Caco-2 (cell line): ENCODE measurements around the gene TIGD1. TPM values are rescaled to one million over a fixed set of nuclear protein-coding genes. Genes with fewer than 3 reads are reported as not detected.

Experiments
- BruUV-seq: library from RNA; stranded (reverse); fragments of 400-500 nt; replicated peaks from 2 replicates; lab custom pipeline; 2021; lab: Mats Ljungman, UMichigan
- CTCF ChIA-PET: fragments of 300-600 bp; sonication (Branson Sonifier 250); formaldehyde crosslinking; loops from one replicate; lab custom pipeline; 2022; ENCODE audit warnings: antibody characterized with exemption; lab: Charles Lee
- POLR2A ChIA-PET: fragments of 300-600 bp; sonication (Branson Sonifier 250); formaldehyde crosslinking; loops from one replicate; lab custom pipeline; 2022; ENCODE audit warnings: antibody characterized with exemption; lab: Charles Lee
- DNase-seq, 2 experiments: peaks; one replicate each; pipeline versions ENCODE4 v3.0.0 to v3.0.0-alpha.2; 2020 to 2022
- H3K27me3 ChIP-seq: replicated peaks from 2 replicates; pipeline ENCODE4 v1.6.0; 2011; ENCODE audit warnings: low read length; ENCODE audit not compliant: control insufficient read depth, insufficient read depth
- H3K36me3 ChIP-seq: 2 replicates; pipeline ENCODE4 v1.5.1; 2011; ENCODE audit warnings: low read length; ENCODE audit not compliant: control insufficient read depth, insufficient read depth
- H3K4me1 ChIP-seq: fragments of 250-450 bp; sonication (Bioruptor Pico); 2 replicates; pipeline ENCODE4 v1.5.1; 2020; ENCODE audit warnings: mild to moderate bottlenecking
- H3K4me3 ChIP-seq: 2 replicates; pipeline ENCODE4 v1.5.1; 2011; ENCODE audit warnings: low read depth, mild to moderate bottlenecking, control low read depth, low read length
- H3K9me3 ChIP-seq: fragments of 250-450 bp; sonication (Bioruptor Pico); 2 replicates; pipeline ENCODE4 v1.5.1; 2020; ENCODE audit warnings: mild to moderate bottlenecking, moderate library complexity
- H3K27ac Mint-ChIP-seq: one replicate; pipeline ENCODE4 v1.8.0; 2022; ENCODE audit warnings: mixed read lengths; ENCODE audit not compliant: unreplicated experiment
- H3K27me3 Mint-ChIP-seq: one replicate; pipeline ENCODE4 v1.8.0; 2022; ENCODE audit warnings: mixed read lengths; ENCODE audit not compliant: insufficient read depth, unreplicated experiment
- H3K36me3 Mint-ChIP-seq: one replicate; pipeline ENCODE4 v1.8.0; 2022; ENCODE audit warnings: mild to moderate bottlenecking, mixed read lengths; ENCODE audit not compliant: insufficient read depth, unreplicated experiment
- H3K4me1 Mint-ChIP-seq: one replicate; pipeline ENCODE4 v1.8.0; 2022; ENCODE audit warnings: low read depth, mixed read lengths; ENCODE audit not compliant: unreplicated experiment
- H3K4me3 Mint-ChIP-seq: one replicate; pipeline ENCODE4 v1.8.0; 2022; ENCODE audit warnings: mild to moderate bottlenecking, moderate library complexity, mixed read lengths; ENCODE audit not compliant: unreplicated experiment
- H3K9me3 Mint-ChIP-seq: one replicate; pipeline ENCODE4 v1.8.0; 2022; ENCODE audit warnings: mixed read lengths; ENCODE audit not compliant: unreplicated experiment
- CTCF ChIP-seq, 2 experiments: fragments of 200-600 bp in 1 of 2; IDR thresholded peaks; 1 replicate in 1 of 2; 2 replicates in 1 of 2; pipeline versions ENCODE4 v1.5.1 to v1.8.0; 2011 to 2022; ENCODE audit warnings: antibody characterized with exemption in 1 of 2, control low read depth in 1 of 2, inconsistent platforms in 1 of 2, low read depth in 1 of 2, low read length in 1 of 2, mild to moderate bottlenecking in 1 of 2, moderate library complexity in 1 of 2; ENCODE audit not compliant: insufficient read depth in 1 of 2, severe bottlenecking in 1 of 2, unreplicated experiment in 1 of 2
- intact Hi-C: fragments of 100-400 bp; cut with micrococcal nuclease; formaldehyde crosslinking; loops from one replicate; pipeline ENCODE4 v1.10.0; 2022; ENCODE audit not compliant: unreplicated experiment
- total RNA-seq: library from RNA; stranded (reverse); gene quantifications from 2 replicates; pipeline ENCODE4 v1.2.3, GENCODE V29; 2022

Gene TIGD1
- total RNA-seq, 1 experiment from 2014 or later, result 4.4 TPM

GRCh38 chr2:232504438-232504837, 45.9 kb downstream of the TIGD1 start:
- H3K4me3 Mint-ChIP-seq, result no peak overlapping the region
- ChIA-PET POLR2A (no interaction called here), CTCF (no interaction called here)
- no peaks in the 10 kb centered on the region for H3K36me3 ChIP-seq
- H3K4me1 Mint-ChIP-seq, result no peaks in the 10 kb centered on the region
- no peak overlapping the region for H3K27ac Mint-ChIP-seq
- no peak for DNase-seq
- no TSS peak for BruUV-seq
- H3K27me3 Mint-ChIP-seq, result no peaks in the 10 kb centered on the region
- H3K27me3 ChIP-seq, result no peaks in the 10 kb centered on the region
- H3K4me1 ChIP-seq, result no peaks in the 10 kb centered on the region
- no peak for TF ChIP-seq CTCF (IDR thresholded peaks at IDR 0.05; ENCODE audit: insufficient read depth in 1 of 2, low read depth in 1 of 2, low read length in 1 of 2, severe bottlenecking in 1 of 2, unreplicated experiment in 1 of 2)
- no peaks in the 10 kb centered on the region for H3K9me3 ChIP-seq
- H3K9me3 Mint-ChIP-seq, result no peaks in the 10 kb centered on the region
- no peak overlapping the region for H3K4me3 ChIP-seq
- intact Hi-C loops, result no loop called here
- H3K36me3 Mint-ChIP-seq, result no peaks in the 10 kb centered on the region

- CTCF ChIA-PET, result no interaction called here
- Mint-ChIP-seq H3K27me3 (no peaks in the 10 kb centered on the region), H3K9me3 (no peaks in the 10 kb centered on the region), H3K4me1 (no peaks in the 10 kb centered on the region), H3K27ac (no peak overlapping the region), H3K4me3 (peak overlapping the region; percentile 55), H3K36me3 (no peaks in the 10 kb centered on the region)
- POLR2A ChIA-PET, result no interaction called here
- no peaks in the 10 kb centered on the region for H3K36me3 ChIP-seq
- intact Hi-C loops, result no loop called here
- BruUV-seq, result no TSS peak
- TF ChIP-seq CTCF (IDR thresholded peaks at IDR 0.05; ENCODE audit: insufficient read depth in 1 of 2, low read depth in 1 of 2, low read length in 1 of 2, severe bottlenecking in 1 of 2, unreplicated experiment in 1 of 2), result no peak
- H3K4me1 ChIP-seq, result no peaks in the 10 kb centered on the region
- H3K4me3 ChIP-seq, result peak overlapping the region; percentile 38
- DNase-seq, result no peak
- H3K27me3 ChIP-seq, result no peaks in the 10 kb centered on the region
- no peaks in the 10 kb centered on the region for H3K9me3 ChIP-seq
These were observed 46.5 kb downstream of the TIGD1 start for GRCh38 chr2:232503809-232504323.

- Mint-ChIP-seq H3K27ac (no peak overlapping the region), H3K9me3 (no peaks in the 10 kb centered on the region), H3K4me1 (no peaks in the 10 kb centered on the region), H3K4me3 (peak overlapping the region; percentile 55), H3K36me3 (no peaks in the 10 kb centered on the region), H3K27me3 (no peaks in the 10 kb centered on the region)
- H3K4me1 ChIP-seq, result no peaks in the 10 kb centered on the region
- intact Hi-C loops, result no loop called here
- TF ChIP-seq CTCF (IDR thresholded peaks at IDR 0.05; ENCODE audit: insufficient read depth in 1 of 2, low read depth in 1 of 2, low read length in 1 of 2, severe bottlenecking in 1 of 2, unreplicated experiment in 1 of 2), result no peak
- H3K4me3 ChIP-seq, result peak overlapping the region; percentile 38
- ChIA-PET CTCF (no interaction called here), POLR2A (no interaction called here)
- no TSS peak for BruUV-seq
- no peaks in the 10 kb centered on the region for H3K9me3 ChIP-seq
- no peaks in the 10 kb centered on the region for H3K36me3 ChIP-seq
- peak in 1 of 2 experiments; percentile 39 for DNase-seq
- no peaks in the 10 kb centered on the region for H3K27me3 ChIP-seq
These were observed 47.2 kb downstream of the TIGD1 start for GRCh38 chr2:232502911-232503808.
